AG10803 (cell line): Measurements from ENCODE around the gene PLEKHA1.

Experiments used
- DNase-seq: peaks from one replicate; pipeline ENCODE4 v3.0.0; 2010; ENCODE audit warnings: low read depth
- H3K4me3 ChIP-seq: 2 replicates; pipeline ENCODE4 v1.5.1; 2011; ENCODE audit warnings: mild to moderate bottlenecking, low read length, control low read depth
- CTCF ChIP-seq: conservative IDR thresholded peaks from 2 replicates; pipeline ENCODE4 v1.5.1; 2011; ENCODE audit warnings: mild to moderate bottlenecking, low read length, control low read depth, inconsistent platforms

Gene PLEKHA1

GRCh38 chr10:122363722-122364463, 10.6 kb upstream of the PLEKHA1 start:
- DNase-seq = peak; percentile 8
- no peak for TF ChIP-seq CTCF
- H3K4me3 ChIP-seq = no peak overlapping the region

- no peak for DNase-seq
- H3K4me3 ChIP-seq = no peak overlapping the region
- TF ChIP-seq CTCF = no peak
Measured at GRCh38 chr10:122368502-122369254, 5.8 kb upstream of the PLEKHA1 start.

- H3K4me3 ChIP-seq = no peak overlapping the region; the same call in 1 of the 2 replicates
- no peak for DNase-seq
- TF ChIP-seq CTCF = no peak
Measured at GRCh38 chr10:122373108-122373507, 1.4 kb upstream of the PLEKHA1 start.

GRCh38 chr10:122373721-122374120, 787 bp upstream of the PLEKHA1 start:
- peak overlapping the region; percentile 73 for H3K4me3 ChIP-seq
- peak; percentile 36 for DNase-seq
- TF ChIP-seq CTCF = no peak

- peak; percentile 43 for DNase-seq
- no peak for TF ChIP-seq CTCF
- H3K4me3 ChIP-seq = peak overlapping the region; percentile 89
Measured at GRCh38 chr10:122374859-122375678, 561 bp downstream of the PLEKHA1 start.

- TF ChIP-seq CTCF = no peak
- no peak for DNase-seq
- peak overlapping the region; percentile 89 for H3K4me3 ChIP-seq
Measured at GRCh38 chr10:122375679-122376160, 1.2 kb downstream of the PLEKHA1 start.
